Pulmonary artery endothelial cell (primary cell): ENCODE measurements around the gene CERS6. TPM values are rescaled to one million over a fixed set of nuclear protein-coding genes. Genes with fewer than 3 reads are reported as not detected.

ENCODE experiments used
- DNase-seq: peaks from one replicate; pipeline ENCODE4 v3.0.0-alpha.2; 2011; ENCODE audit warnings: low read depth, low spot score
- total RNA-seq: library from RNA; depleted of rRNA; stranded (reverse); fragments of >200 nt; gene quantifications from 2 replicates; pipeline ENCODE4 v1.2.3, GENCODE V29; 2014

Gene CERS6
- total RNA-seq, 1 donor from 2014 or later = 8.0 TPM

- DNase-seq = no peak
These were observed 236.2 kb downstream of the CERS6 start for GRCh38 chr2:168692132-168692744.

- DNase-seq = no peak
These were observed 238.1 kb downstream of the CERS6 start for GRCh38 chr2:168694173-168694572.

- no peak for DNase-seq
These were observed 238.8 kb downstream of the CERS6 start for GRCh38 chr2:168694866-168695265.

- DNase-seq = no peak
These were observed 241.6 kb downstream of the CERS6 start for GRCh38 chr2:168697668-168698121.

GRCh38 chr2:168698969-168699368 is 242.9 kb downstream of the CERS6 start:
- no peak for DNase-seq

GRCh38 chr2:168699844-168700417 is 243.9 kb downstream of the CERS6 start:
- no peak for DNase-seq

- no peak for DNase-seq
These were observed 244.7 kb downstream of the CERS6 start for GRCh38 chr2:168700615-168701245.

GRCh38 chr2:168702579-168702978 is 246.5 kb downstream of the CERS6 start:
- no peak for DNase-seq

- no peak for DNase-seq
These were observed 247.9 kb downstream of the CERS6 start for GRCh38 chr2:168703926-168704325.

- DNase-seq = no peak
These were observed 249.7 kb downstream of the CERS6 start for GRCh38 chr2:168705534-168706470.

- DNase-seq = no peak
These were observed 250.7 kb downstream of the CERS6 start for GRCh38 chr2:168706806-168707205.

- DNase-seq = no peak
These were observed 252.0 kb downstream of the CERS6 start for GRCh38 chr2:168708080-168708479.

- DNase-seq = no peak
These were observed 254.8 kb downstream of the CERS6 start for GRCh38 chr2:168710754-168711467.

GRCh38 chr2:168712053-168712452 is 256.0 kb downstream of the CERS6 start:
- no peak for DNase-seq

- no peak for DNase-seq
These were observed 257.3 kb downstream of the CERS6 start for GRCh38 chr2:168713325-168713724.

- no peak for DNase-seq
These were observed 259.8 kb downstream of the CERS6 start for GRCh38 chr2:168715849-168716248.

- DNase-seq = no peak
These were observed 260.8 kb downstream of the CERS6 start for GRCh38 chr2:168716839-168717238.

- DNase-seq = no peak
These were observed 261.9 kb downstream of the CERS6 start for GRCh38 chr2:168717790-168718502.

GRCh38 chr2:168718622-168719021 is 262.6 kb downstream of the CERS6 start:
- no peak for DNase-seq

- DNase-seq = no peak
These were observed 263.4 kb downstream of the CERS6 start for GRCh38 chr2:168719446-168719845.
